Measurements from ENCODE around the gene CCDC180.
"Not testable (repeated sequence)": the region's sequence is repeated elsewhere in the genome, so short reads cannot be mapped to it uniquely, and the experiment has no call there.

CCDC180 gene

GRCh38 chr9:97311798-97312500 lies 4.5 kb downstream of the CCDC180 start:
- no peak for DNase-seq (ENCODE audit: low spot score)

- DNase-seq (ENCODE audit: low spot score) = no peak
Observed at GRCh38 chr9:97312556-97312955, 5.1 kb downstream of the CCDC180 start.

- no peak for DNase-seq (ENCODE audit: low spot score)
Observed at GRCh38 chr9:97313243-97313642, 5.8 kb downstream of the CCDC180 start.

GRCh38 chr9:97313746-97314145 lies 6.3 kb downstream of the CCDC180 start:
- DNase-seq (ENCODE audit: low spot score) = no peak

GRCh38 chr9:97314503-97314902 lies 7.0 kb downstream of the CCDC180 start:
- no peak for DNase-seq (ENCODE audit: low spot score)

GRCh38 chr9:97315550-97315949 lies 8.1 kb downstream of the CCDC180 start:
- no peak for DNase-seq (ENCODE audit: low spot score)

GRCh38 chr9:97316904-97317303 lies 9.4 kb downstream of the CCDC180 start:
- no peak for DNase-seq (ENCODE audit: low spot score)

GRCh38 chr9:97318433-97318832 lies 11.0 kb downstream of the CCDC180 start:
- no peak for DNase-seq (ENCODE audit: low spot score)

- DNase-seq (ENCODE audit: low spot score) = no peak
Observed at GRCh38 chr9:97319395-97319794, 11.9 kb downstream of the CCDC180 start.

- no peak for DNase-seq (ENCODE audit: low spot score)
Observed at GRCh38 chr9:97320080-97320642, 12.7 kb downstream of the CCDC180 start.

- no peak for DNase-seq (ENCODE audit: low spot score)
Observed at GRCh38 chr9:97321251-97321650, 13.8 kb downstream of the CCDC180 start.

GRCh38 chr9:97321691-97322090 lies 14.2 kb downstream of the CCDC180 start:
- no peak for DNase-seq (ENCODE audit: low spot score)

- DNase-seq (ENCODE audit: low spot score) = no peak
Observed at GRCh38 chr9:97322105-97322504, 14.6 kb downstream of the CCDC180 start.

GRCh38 chr9:97324954-97325353 lies 17.5 kb downstream of the CCDC180 start:
- no peak for DNase-seq (ENCODE audit: low spot score)

GRCh38 chr9:97327562-97327961 lies 20.1 kb downstream of the CCDC180 start:
- DNase-seq (ENCODE audit: low spot score) = no peak

GRCh38 chr9:97332993-97333392 lies 25.5 kb downstream of the CCDC180 start:
- no peak for DNase-seq (ENCODE audit: low spot score)

GRCh38 chr9:97335622-97336021 lies 28.2 kb downstream of the CCDC180 start:
- not testable (repeated sequence) for DNase-seq (ENCODE audit: low spot score)

- no peak for DNase-seq (ENCODE audit: low spot score)
Observed at GRCh38 chr9:97348871-97349270, 41.4 kb downstream of the CCDC180 start.

- DNase-seq (ENCODE audit: low spot score) = no peak
Observed at GRCh38 chr9:97349400-97349799, 41.9 kb downstream of the CCDC180 start.

- no peak for DNase-seq (ENCODE audit: low spot score)
Observed at GRCh38 chr9:97354637-97355036, 47.2 kb downstream of the CCDC180 start.

- no peak for DNase-seq (ENCODE audit: low spot score)
Observed at GRCh38 chr9:97357056-97357455, 49.6 kb downstream of the CCDC180 start.

All from putamen (tissue), 1 donor.